Parathyroid adenoma (tissue), 2 donors: ENCODE measurements around the gene EYA4.

Experiments used
- H2AFZ ChIP-seq: fragments of 300-600 bp; sonication (generic); one replicate; pipeline ENCODE4 v1.7.0; 2017; ENCODE audit warnings: antibody characterized with exemption, mild to moderate bottlenecking
- H3K27ac ChIP-seq: fragments of 300-600 bp; sonication (generic); one replicate; pipeline ENCODE4 v1.7.0; 2017
- H3K27me3 ChIP-seq: fragments of 300-600 bp; sonication (generic); one replicate; pipeline ENCODE4 v1.7.0; 2017; ENCODE audit warnings: low read length; ENCODE audit not compliant: control insufficient read depth, insufficient read depth
- H3K36me3 ChIP-seq: fragments of 300-600 bp; sonication (generic); one replicate; pipeline ENCODE4 v1.7.0; 2017; ENCODE audit warnings: low read length; ENCODE audit not compliant: control insufficient read depth, insufficient read depth
- H3K4me1 ChIP-seq: fragments of 300-600 bp; sonication (generic); one replicate; pipeline ENCODE4 v1.7.0; 2017; ENCODE audit warnings: control low read depth
- H3K4me2 ChIP-seq: fragments of 300-600 bp; sonication (generic); one replicate; pipeline ENCODE4 v1.7.0; 2017; ENCODE audit warnings: low read length
- H3K4me3 ChIP-seq: fragments of 300-600 bp; sonication (generic); one replicate; pipeline ENCODE4 v1.7.0; 2017; ENCODE audit warnings: low read depth, low read length
- H3K79me2 ChIP-seq: fragments of 300-600 bp; sonication (generic); one replicate; pipeline ENCODE4 v1.7.0; 2017; ENCODE audit warnings: control low read depth
- H3K9ac ChIP-seq: fragments of 300-600 bp; sonication (generic); one replicate; pipeline ENCODE4 v1.7.0; 2017; ENCODE audit warnings: mild to moderate bottlenecking
- H3K9me3 ChIP-seq: fragments of 300-600 bp; sonication (generic); one replicate; pipeline ENCODE4 v1.7.0; 2017; ENCODE audit warnings: low read length; ENCODE audit not compliant: control insufficient read depth
- TF ChIP-seq, protein P1 (sequence below): fragments of 300-600 bp; sonication (generic); IDR thresholded peaks from one replicate; pipeline ENCODE4 v1.7.0; 2017; ENCODE audit warnings: antibody characterized with exemption, mild to moderate bottlenecking
- donor health status: primary hyperparathyroidism.

Gene EYA4

GRCh38 chr6:133411757-133412156 lies 170.6 kb downstream of the EYA4 start:
- TF ChIP-seq, protein P1, sequence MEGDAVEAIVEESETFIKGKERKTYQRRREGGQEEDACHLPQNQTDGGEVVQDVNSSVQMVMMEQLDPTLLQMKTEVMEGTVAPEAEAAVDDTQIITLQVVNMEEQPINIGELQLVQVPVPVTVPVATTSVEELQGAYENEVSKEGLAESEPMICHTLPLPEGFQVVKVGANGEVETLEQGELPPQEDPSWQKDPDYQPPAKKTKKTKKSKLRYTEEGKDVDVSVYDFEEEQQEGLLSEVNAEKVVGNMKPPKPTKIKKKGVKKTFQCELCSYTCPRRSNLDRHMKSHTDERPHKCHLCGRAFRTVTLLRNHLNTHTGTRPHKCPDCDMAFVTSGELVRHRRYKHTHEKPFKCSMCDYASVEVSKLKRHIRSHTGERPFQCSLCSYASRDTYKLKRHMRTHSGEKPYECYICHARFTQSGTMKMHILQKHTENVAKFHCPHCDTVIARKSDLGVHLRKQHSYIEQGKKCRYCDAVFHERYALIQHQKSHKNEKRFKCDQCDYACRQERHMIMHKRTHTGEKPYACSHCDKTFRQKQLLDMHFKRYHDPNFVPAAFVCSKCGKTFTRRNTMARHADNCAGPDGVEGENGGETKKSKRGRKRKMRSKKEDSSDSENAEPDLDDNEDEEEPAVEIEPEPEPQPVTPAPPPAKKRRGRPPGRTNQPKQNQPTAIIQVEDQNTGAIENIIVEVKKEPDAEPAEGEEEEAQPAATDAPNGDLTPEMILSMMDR = no peak
- no peaks in the 10 kb centered on the region for H3K9me3 ChIP-seq
- H3K36me3 ChIP-seq = no peaks in the 10 kb centered on the region
- H3K4me1 ChIP-seq = no peaks in the 10 kb centered on the region
- no peak overlapping the region for H3K4me3 ChIP-seq
- no peak overlapping the region for H3K4me2 ChIP-seq
- no peak overlapping the region for H3K27ac ChIP-seq
- H2AFZ ChIP-seq = no peak overlapping the region
- H3K9ac ChIP-seq = no peak overlapping the region
- H3K79me2 ChIP-seq = no peaks in the 10 kb centered on the region
- H3K27me3 ChIP-seq = no peaks in the 10 kb centered on the region

DNA sequence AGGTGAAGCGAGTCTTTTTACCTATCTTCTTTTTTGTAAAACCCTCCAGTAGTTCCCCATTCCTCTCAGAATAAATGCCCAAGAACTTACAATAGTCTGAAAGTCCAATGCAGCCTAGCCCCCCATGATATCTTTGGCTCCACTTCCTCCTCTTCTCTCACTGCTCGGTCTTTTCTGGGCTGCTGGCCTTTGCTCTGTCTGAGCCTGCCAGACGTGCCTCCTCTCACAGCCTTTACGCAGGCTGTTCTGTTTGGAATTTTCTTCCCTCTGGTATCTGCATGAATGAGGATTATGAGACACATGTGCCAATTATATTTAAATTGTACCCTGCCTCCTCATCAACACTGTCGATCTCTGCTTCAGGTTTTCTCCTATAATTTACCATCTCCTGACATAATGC lies 174.1 kb downstream of the EYA4 start:
- H3K36me3 ChIP-seq = no peaks in the 10 kb centered on the region
- no peak overlapping the region for H3K4me3 ChIP-seq
- no peaks in the 10 kb centered on the region for H3K9me3 ChIP-seq
- H3K9ac ChIP-seq = no peak overlapping the region
- no peak overlapping the region for H3K27ac ChIP-seq
- no peaks in the 10 kb centered on the region for H3K79me2 ChIP-seq
- H3K27me3 ChIP-seq = no peaks in the 10 kb centered on the region
- TF ChIP-seq, protein P1 = no peak
- no peak overlapping the region for H3K4me2 ChIP-seq
- no peaks in the 10 kb centered on the region for H3K4me1 ChIP-seq
- no peak overlapping the region for H2AFZ ChIP-seq

- no peaks in the 10 kb centered on the region for H3K4me1 ChIP-seq
- H2AFZ ChIP-seq = no peak overlapping the region
- H3K27ac ChIP-seq = no peak overlapping the region
- no peaks in the 10 kb centered on the region for H3K27me3 ChIP-seq
- TF ChIP-seq, protein P1 = no peak
- H3K36me3 ChIP-seq = no peaks in the 10 kb centered on the region
- no peak overlapping the region for H3K4me2 ChIP-seq
- no peaks in the 10 kb centered on the region for H3K79me2 ChIP-seq
- H3K4me3 ChIP-seq = no peak overlapping the region
- H3K9ac ChIP-seq = no peak overlapping the region
- H3K9me3 ChIP-seq = no peaks in the 10 kb centered on the region
Observed at GRCh38 chr6:133418108-133418507, 177.0 kb downstream of the EYA4 start.

DNA sequence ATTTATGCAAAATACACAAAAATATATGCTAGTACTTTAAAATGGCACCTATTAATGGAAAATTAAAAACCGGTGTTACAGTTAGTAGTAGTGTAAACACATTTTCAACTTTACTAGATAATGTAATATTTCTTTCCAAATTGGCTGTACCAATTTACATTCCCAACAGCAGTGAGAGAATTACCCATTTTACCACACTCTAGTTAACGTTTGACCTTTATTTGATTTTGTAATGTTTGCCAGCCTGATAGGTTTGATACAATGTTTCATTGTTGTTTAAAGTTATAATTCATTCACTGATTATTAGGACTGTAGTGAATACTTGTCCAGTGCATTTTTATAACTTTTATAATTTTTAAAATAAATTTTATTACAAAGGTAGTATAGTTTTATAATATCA lies 182.1 kb downstream of the EYA4 start:
- H2AFZ ChIP-seq = no peak overlapping the region
- H3K9ac ChIP-seq = no peak overlapping the region
- H3K4me3 ChIP-seq = no peak overlapping the region
- H3K4me2 ChIP-seq = no peak overlapping the region
- H3K4me1 ChIP-seq = no peaks in the 10 kb centered on the region
- no peaks in the 10 kb centered on the region for H3K27me3 ChIP-seq
- TF ChIP-seq, protein P1 = no peak
- H3K9me3 ChIP-seq = no peaks in the 10 kb centered on the region
- H3K27ac ChIP-seq = no peak overlapping the region
- H3K79me2 ChIP-seq = no peaks in the 10 kb centered on the region
- H3K36me3 ChIP-seq = no peaks in the 10 kb centered on the region

DNA sequence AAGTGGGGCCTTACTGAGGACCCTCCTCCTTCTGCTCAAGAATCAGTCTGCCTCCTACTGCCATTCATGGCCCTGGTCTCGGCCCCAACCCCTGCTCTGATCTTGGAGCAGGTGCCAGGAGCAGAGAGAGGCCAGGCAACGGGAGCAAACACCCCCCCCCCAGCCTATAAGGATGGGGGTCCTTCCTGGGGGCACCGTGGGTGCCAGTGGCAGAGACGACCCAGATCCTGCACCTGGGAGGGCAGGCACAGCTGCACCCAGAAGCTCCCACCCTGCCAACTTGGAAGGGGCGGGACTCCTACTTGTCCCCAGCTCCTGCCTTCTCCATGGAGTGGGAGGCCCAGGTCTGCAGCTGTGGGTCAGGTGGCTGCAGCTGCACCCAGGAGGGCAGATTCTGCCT lies 183.2 kb downstream of the EYA4 start:
- TF ChIP-seq, protein P1 = no peak

More for the DNA sequence above, 183.2 kb downstream of the EYA4 start:
- H3K36me3 ChIP-seq = no peaks in the 10 kb centered on the region
- no peaks in the 10 kb centered on the region for H3K4me1 ChIP-seq
- no peak overlapping the region for H3K9ac ChIP-seq
- no peak overlapping the region for H3K4me3 ChIP-seq
- no peaks in the 10 kb centered on the region for H3K27me3 ChIP-seq
- H3K79me2 ChIP-seq = no peaks in the 10 kb centered on the region
- no peak overlapping the region for H3K27ac ChIP-seq
- H3K9me3 ChIP-seq = no peaks in the 10 kb centered on the region
- no peak overlapping the region for H2AFZ ChIP-seq
- no peak overlapping the region for H3K4me2 ChIP-seq
